HG03025 (cell line): Measurements from ENCODE around the gene XPO4.
A peak's percentile ranks its signal among the peaks of the same experiment; 100 is the strongest.
"Not testable (repeated sequence)": the region's sequence is repeated elsewhere in the genome, so short reads cannot be mapped to it uniquely, and the experiment has no call there.

Experiments
- ATAC-seq: cut with Tn5 transposase; IDR thresholded peaks from one replicate; pipeline ENCODE4 v1.9.1; 2021; ENCODE audit warnings: mild to moderate bottlenecking, moderate library complexity; ENCODE audit not compliant: unreplicated experiment, low FRiP score

The XPO4 gene

GRCh38 chr13:20796791-20797508 lies 105.6 kb downstream of the XPO4 start:
- ATAC-seq, result no peak

- no peak for ATAC-seq
These were observed 112.9 kb downstream of the XPO4 start for GRCh38 chr13:20789665-20790064.

- no peak for ATAC-seq
These were observed 114.2 kb downstream of the XPO4 start for GRCh38 chr13:20788312-20788711.

- ATAC-seq, result no peak
These were observed 115.4 kb downstream of the XPO4 start for GRCh38 chr13:20787180-20787579.

GRCh38 chr13:20782116-20782708 lies 120.3 kb downstream of the XPO4 start:
- peak; percentile 74 for ATAC-seq

GRCh38 chr13:20780317-20780716 lies 122.2 kb downstream of the XPO4 start:
- ATAC-seq, result no peak

- no peak for ATAC-seq
These were observed 123.1 kb downstream of the XPO4 start for GRCh38 chr13:20779405-20779804.

GRCh38 chr13:20778311-20778710 lies 124.2 kb downstream of the XPO4 start:
- ATAC-seq, result no peak

GRCh38 chr13:20776751-20777150 lies 125.8 kb downstream of the XPO4 start:
- ATAC-seq, result no peak

- ATAC-seq, result no peak
These were observed 126.6 kb downstream of the XPO4 start for GRCh38 chr13:20775961-20776360.

GRCh38 chr13:20774746-20775145 lies 127.8 kb downstream of the XPO4 start:
- ATAC-seq, result no peak

GRCh38 chr13:20773194-20774080 lies 129.1 kb downstream of the XPO4 start, which contains the start of gene EEF1AKMT1:
Gene EEF1AKMT1, minus strand, starts transcription at chr13:20773961. Its CDS starts 16,363 bp downstream, at chr13:20757598.
- peak; percentile 91 for ATAC-seq

- no peak for ATAC-seq
These were observed 130.0 kb downstream of the XPO4 start for GRCh38 chr13:20772401-20773131.

GRCh38 chr13:20769834-20770233 lies 132.7 kb downstream of the XPO4 start:
- ATAC-seq, result no peak

- no peak for ATAC-seq
These were observed 133.5 kb downstream of the XPO4 start for GRCh38 chr13:20769091-20769490.

- ATAC-seq, result no peak
These were observed 135.1 kb downstream of the XPO4 start for GRCh38 chr13:20767309-20767943.

- no peak for ATAC-seq
These were observed 141.7 kb downstream of the XPO4 start for GRCh38 chr13:20760872-20761271.

GRCh38 chr13:20754009-20754408 lies 148.5 kb downstream of the XPO4 start:
- no peak for ATAC-seq

GRCh38 chr13:20749377-20749776 lies 153.2 kb downstream of the XPO4 start:
- no peak for ATAC-seq

- ATAC-seq, result not testable (repeated sequence)
These were observed 158.6 kb downstream of the XPO4 start for GRCh38 chr13:20743830-20744404.
